Activated T-cell treated with anti-CD3 and anti-CD28 coated beads, Interleukin-2, amount 50 U/mL, for 4 hours (primary cell): Measurements from ENCODE around the gene CTSA. TPM values are rescaled to one million over a fixed set of nuclear protein-coding genes. Genes with fewer than 3 reads are reported as not detected.
A peak's percentile ranks its signal among the peaks of the same experiment; 100 is the strongest.

Experiments
- ATAC-seq, 2 donors: fragments of 200-7000 bp; cut with Tn5 transposase; one replicate each; pipeline ENCODE4 v1.10.0; 2021
- DNase-seq: peaks from one replicate; pipeline ENCODE4 v3.0.0-alpha.2; 2020
- H3K27me3 Mint-ChIP-seq: one replicate; pipeline ENCODE4 v1.8.0; 2021; ENCODE audit warnings: low read depth, mixed read lengths
- H3K36me3 Mint-ChIP-seq: one replicate; pipeline ENCODE4 v1.8.0; 2022; ENCODE audit warnings: mixed read lengths; ENCODE audit not compliant: insufficient read depth
- H3K4me1 Mint-ChIP-seq: one replicate; pipeline ENCODE4 v1.8.0; 2021; ENCODE audit warnings: low read depth, mixed read lengths
- H3K4me3 Mint-ChIP-seq: one replicate; pipeline ENCODE4 v1.8.0; 2021; ENCODE audit warnings: mild to moderate bottlenecking, moderate library complexity, mixed read lengths
- H3K9me3 Mint-ChIP-seq: one replicate; pipeline ENCODE4 v1.8.0; 2021; ENCODE audit warnings: mixed read lengths
- total RNA-seq, 3 donors: library from RNA; stranded (reverse); gene quantifications; one replicate each; pipeline ENCODE4 v1.2.1, GENCODE V29; 2021

The CTSA gene
- 10 to 100 TPM; 56.5 to 63.1 (median 57.3) TPM for total RNA-seq

DNA sequence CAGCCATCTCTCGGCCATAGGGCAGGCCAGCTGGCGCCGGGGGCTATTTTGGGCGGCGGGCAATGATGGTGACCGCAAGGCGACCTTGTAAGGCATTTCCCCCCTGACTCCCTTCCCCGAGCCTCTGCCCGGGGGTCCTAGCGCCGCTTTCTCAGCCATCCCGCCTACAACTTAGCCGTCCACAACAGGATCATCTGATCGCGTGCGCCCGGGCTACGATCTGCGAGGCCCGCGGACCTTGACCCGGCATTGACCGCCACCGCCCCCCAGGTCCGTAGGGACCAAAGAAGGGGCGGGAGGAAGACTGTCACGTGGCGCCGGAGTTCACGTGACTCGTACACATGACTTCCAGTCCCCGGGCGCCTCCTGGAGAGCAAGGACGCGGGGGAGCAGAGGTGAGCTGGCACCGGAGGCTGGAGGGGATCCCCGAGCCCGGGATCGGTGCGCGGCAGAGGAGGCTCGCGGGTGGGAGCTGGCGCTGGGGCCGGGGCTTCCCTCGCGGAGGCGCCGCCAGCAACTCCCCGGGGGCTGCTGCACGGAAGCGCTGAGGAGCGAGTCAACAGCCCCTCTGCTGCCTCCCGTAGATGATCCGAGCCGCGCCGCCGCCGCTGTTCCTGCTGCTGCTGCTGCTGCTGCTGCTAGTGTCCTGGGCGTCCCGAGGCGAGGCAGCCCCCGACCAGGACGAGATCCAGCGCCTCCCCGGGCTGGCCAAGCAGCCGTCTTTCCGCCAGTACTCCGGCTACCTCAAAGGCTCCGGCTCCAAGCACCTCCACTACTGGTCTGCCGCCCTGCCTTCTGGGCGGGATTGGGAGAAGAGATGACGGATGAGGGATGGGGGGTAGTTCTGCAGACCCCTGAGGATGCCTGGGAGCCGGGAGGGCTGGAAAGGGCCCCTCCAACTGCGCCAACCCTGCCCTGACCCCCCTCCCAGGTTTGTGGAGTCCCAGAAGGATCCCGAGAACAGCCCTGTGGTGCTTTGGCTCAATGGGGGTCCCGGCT, at the start of gene CTSA, which contains the start of gene NEURL2:
TSS of gene CTSA (plus strand) at position 351 of the 999 bp plus-strand sequence. CDS start at position 585, 234 bp downstream.
TSS of gene NEURL2 (minus strand) at position 224 of the 999 bp plus-strand sequence. CDS start at position 7, 217 bp downstream.
- peak; percentile 81 for DNase-seq
- peak within 1 kb of the TSS; percentile 89 for H3K4me3 Mint-ChIP-seq
- H3K36me3 Mint-ChIP-seq, result peaks cover 6% of the 10 kb centered on the region
- peaks cover 37% of the 10 kb centered on the region for H3K4me1 Mint-ChIP-seq
- no peaks in the 10 kb centered on the region for H3K27me3 Mint-ChIP-seq
- H3K9me3 Mint-ChIP-seq, result no peaks in the 10 kb centered on the region
- peak; percentile 87 for ATAC-seq

DNA sequence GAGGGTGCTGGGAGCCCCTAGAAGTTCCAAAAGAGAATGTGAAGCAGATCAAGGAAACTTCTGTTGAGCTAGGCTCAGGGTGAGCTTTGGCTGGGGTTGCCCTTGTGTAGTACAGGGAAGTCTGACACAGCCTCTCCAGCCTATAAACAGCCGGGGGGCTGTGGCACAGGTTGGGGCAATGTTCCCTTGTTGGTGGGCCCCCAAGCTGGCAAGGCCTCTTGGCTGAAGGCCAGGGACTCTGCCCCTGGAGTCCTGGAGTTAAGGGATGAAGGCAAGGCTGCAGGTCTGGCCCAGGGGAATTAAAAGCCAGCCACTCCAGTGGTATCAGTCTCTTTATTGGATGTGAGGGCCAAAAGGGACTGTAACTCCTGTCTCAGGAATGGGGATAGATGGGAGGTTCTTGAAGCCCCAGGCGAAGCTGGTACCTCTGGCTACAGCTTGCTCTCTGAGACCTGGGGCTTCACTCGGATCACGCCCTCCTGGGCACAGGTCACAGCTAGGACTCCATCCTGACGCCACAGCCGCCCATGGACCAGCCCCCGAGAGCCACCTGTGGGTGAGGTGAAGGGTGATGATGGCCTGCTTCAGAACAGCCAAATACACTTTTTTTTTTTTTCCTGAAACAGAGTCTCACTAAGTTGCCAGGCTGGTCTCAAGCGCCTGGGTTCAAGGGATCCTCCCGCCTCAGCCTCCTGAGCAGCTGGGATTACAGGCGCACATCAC, 49.6 kb upstream of the CTSA start:
- H3K36me3 Mint-ChIP-seq, result peaks cover 16% of the 10 kb centered on the region

DNA sequence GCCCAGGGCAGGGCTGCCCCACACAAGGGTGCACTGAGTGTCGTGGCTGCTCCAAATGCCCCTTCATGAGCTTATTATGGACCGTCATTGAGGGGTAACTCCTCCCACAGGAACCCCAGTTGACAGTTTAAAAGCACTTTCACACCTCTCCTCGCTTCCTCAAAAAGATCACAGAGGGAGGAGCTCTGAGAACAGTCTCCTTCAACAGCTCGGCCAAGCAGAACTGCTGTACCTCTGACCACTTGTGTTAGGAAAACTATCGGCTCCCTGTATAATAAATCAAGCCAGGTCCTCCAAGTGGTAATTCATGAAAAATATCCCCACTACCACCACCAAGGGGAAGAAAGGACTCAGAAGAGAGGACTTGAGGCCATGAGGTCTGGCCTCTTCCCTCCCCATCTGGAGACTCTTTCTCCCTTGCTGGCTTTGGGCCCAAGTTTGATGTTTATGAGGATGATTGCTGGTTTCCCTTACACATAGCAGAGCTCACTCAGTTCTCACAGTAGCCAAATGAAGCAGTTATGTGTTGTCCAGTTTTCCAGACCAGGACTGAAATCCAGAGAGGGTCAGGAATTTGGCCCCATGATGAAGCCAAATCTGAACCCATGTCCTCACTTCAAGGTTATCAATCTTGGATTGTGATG, 48.8 kb upstream of the CTSA start:
- Mint-ChIP-seq H3K4me3 (no peak overlapping the region), H3K4me1 (peaks cover 3% of the 10 kb centered on the region), H3K36me3 (peaks cover 16% of the 10 kb centered on the region), H3K9me3 (no peaks in the 10 kb centered on the region), H3K27me3 (no peaks in the 10 kb centered on the region)
- no peak for ATAC-seq
- no peak for DNase-seq

More for the DNA sequence above, 49.6 kb upstream of the CTSA start:
- Mint-ChIP-seq H3K4me3 (no peak overlapping the region), H3K4me1 (peaks cover 3% of the 10 kb centered on the region), H3K27me3 (no peaks in the 10 kb centered on the region), H3K9me3 (no peaks in the 10 kb centered on the region)
- DNase-seq (no peak), ATAC-seq (no peak)

DNA sequence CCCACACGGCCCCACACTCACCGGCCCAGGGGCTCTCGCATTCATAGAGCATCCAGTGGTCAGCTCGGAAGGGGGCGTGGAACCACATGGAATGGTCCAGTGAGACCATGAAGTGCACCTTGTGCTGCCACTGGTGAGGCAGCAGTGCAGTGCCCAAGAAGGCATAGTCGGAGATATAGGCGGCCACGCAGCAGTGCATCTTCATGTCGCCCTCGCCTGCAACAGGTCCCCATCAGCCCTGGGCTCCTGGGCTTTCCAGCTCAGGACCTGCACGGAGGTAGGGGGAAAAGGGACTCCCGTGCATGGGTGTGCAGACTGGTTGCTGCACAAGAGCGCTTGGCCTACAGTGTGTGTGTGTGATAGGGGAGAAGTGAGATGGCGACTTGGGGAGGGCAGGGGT, 47.6 kb upstream of the CTSA start:
- H3K27me3 Mint-ChIP-seq, result no peaks in the 10 kb centered on the region
- H3K36me3 Mint-ChIP-seq, result peaks cover 16% of the 10 kb centered on the region
- no peaks in the 10 kb centered on the region for H3K9me3 Mint-ChIP-seq
- H3K4me3 Mint-ChIP-seq, result no peak overlapping the region
- no peak for DNase-seq
- ATAC-seq, result no peak
- H3K4me1 Mint-ChIP-seq, result peaks cover 3% of the 10 kb centered on the region

GRCh38 chr20:45845452-45845851, 45.7 kb upstream of the CTSA start:
- Mint-ChIP-seq H3K4me3 (no peak overlapping the region), H3K36me3 (peaks cover 25% of the 10 kb centered on the region), H3K4me1 (peaks cover 3% of the 10 kb centered on the region), H3K9me3 (no peaks in the 10 kb centered on the region), H3K27me3 (no peaks in the 10 kb centered on the region)
- no peak for ATAC-seq
- no peak for DNase-seq

DNA sequence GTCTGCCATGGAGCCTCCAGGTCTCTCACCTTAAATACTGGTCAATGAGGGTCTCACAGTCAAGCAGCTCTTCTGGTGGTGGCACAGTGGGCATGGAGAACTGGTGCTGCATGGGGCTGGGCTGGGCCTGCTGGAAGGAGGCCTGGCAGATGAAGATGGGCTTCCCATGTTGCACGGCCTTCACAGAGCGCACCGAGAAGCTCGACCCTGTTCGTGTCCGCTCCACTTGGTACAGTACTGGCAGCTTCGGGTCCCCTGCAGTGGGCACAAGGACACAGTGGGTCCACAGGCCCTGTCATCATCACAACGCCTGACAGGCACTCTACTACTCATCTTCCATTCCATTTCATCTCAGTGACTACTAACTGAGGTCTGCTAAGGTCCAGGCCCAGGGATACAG, 42.7 kb upstream of the CTSA start:
- peaks cover 24% of the 10 kb centered on the region for H3K36me3 Mint-ChIP-seq
- H3K4me1 Mint-ChIP-seq, result peaks cover 2% of the 10 kb centered on the region
- no peak overlapping the region for H3K4me3 Mint-ChIP-seq

DNA sequence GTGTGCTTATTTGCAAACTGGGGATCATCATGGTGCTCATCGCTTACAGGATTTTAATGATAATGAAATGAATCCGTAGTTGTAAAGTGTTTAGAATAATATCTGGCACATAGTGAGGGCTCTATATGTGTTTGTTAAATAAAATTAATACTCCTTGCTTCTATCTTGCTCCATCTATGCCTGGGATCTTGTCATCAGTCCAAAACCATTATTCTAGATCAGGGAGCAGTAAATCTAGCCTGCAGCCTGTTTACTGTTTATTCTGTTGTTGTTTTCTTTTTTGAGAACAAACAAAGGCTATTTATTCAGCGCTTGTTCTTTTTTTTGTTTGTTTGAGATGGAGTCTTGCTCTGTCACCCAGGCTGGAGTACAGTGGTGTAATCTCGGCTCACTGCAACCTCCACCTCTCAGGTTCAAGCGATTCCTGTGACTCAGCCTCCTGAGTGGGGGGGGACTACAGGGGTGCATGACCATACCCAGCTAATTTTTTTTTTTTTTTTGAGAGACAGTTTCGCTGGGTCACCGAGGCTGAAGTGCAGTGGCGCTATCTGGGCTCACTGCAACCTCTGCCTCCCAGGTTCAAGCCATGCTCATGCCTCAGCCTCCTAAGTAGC, 42.1 kb upstream of the CTSA start:
- DNase-seq (no peak), ATAC-seq (no peak)
- peaks cover 27% of the 10 kb centered on the region for H3K36me3 Mint-ChIP-seq
- H3K4me3 Mint-ChIP-seq, result no peak overlapping the region
- H3K4me1 Mint-ChIP-seq, result peaks cover 2% of the 10 kb centered on the region
- H3K27me3 Mint-ChIP-seq, result no peaks in the 10 kb centered on the region
- no peaks in the 10 kb centered on the region for H3K9me3 Mint-ChIP-seq

More for the DNA sequence above, 42.7 kb upstream of the CTSA start:
- Mint-ChIP-seq H3K9me3 (no peaks in the 10 kb centered on the region), H3K27me3 (no peaks in the 10 kb centered on the region)
- DNase-seq (no peak), ATAC-seq (no peak)

GRCh38 chr20:45850238-45850637, 40.9 kb upstream of the CTSA start:
- Mint-ChIP-seq H3K4me3 (no peak overlapping the region), H3K27me3 (no peaks in the 10 kb centered on the region), H3K9me3 (no peaks in the 10 kb centered on the region), H3K36me3 (peaks cover 27% of the 10 kb centered on the region), H3K4me1 (peaks cover 11% of the 10 kb centered on the region)
- no peak for ATAC-seq
- DNase-seq, result no peak

DNA sequence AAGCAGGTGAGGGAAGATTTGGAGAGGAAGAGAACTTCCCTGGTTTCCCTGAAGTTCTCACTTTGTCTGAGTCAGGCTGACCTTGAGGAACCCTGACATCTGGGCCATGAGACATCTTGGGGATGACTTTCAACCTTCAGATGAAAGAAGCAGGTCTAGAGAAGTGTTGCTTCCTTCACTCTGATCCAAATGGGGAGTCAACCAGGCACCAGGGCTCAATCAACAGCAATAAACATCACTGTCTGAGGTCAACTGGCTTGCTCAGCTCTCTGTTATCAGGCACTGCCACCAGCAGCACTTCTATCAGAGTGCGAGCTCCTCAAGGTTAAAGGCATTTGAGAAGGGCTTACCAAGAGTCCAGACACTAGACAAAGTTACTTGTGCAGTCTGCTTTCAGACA, 40.2 kb upstream of the CTSA start:
- Mint-ChIP-seq H3K4me1 (peaks cover 17% of the 10 kb centered on the region), H3K9me3 (no peaks in the 10 kb centered on the region), H3K27me3 (no peaks in the 10 kb centered on the region), H3K36me3 (peaks cover 27% of the 10 kb centered on the region), H3K4me3 (no peak overlapping the region)
- ATAC-seq (no peak), DNase-seq (no peak)

DNA sequence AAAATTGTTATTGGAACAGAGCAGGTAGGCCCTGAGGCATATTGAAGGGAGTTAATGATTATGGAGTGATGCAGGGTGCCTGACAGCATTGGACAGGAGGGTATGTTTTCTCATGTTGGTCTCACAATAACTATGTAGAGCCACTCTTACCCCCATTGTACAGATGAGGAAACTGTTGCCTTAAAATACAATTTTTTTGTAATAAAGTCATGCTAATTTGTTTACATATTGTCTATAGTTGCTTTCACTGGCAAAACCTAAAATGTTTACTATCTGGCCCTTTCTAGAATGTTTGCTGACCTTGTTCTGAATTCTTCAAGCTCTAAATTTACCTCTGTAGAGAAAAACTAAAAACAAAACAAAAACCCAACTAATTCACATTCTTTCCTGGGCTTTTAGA, 39.6 kb upstream of the CTSA start:
- DNase-seq (no peak), ATAC-seq (no peak)
- no peak overlapping the region for H3K4me3 Mint-ChIP-seq
- H3K36me3 Mint-ChIP-seq, result peaks cover 21% of the 10 kb centered on the region
- peaks cover 21% of the 10 kb centered on the region for H3K4me1 Mint-ChIP-seq
- H3K27me3 Mint-ChIP-seq, result no peaks in the 10 kb centered on the region
- no peaks in the 10 kb centered on the region for H3K9me3 Mint-ChIP-seq

- Mint-ChIP-seq H3K9me3 (no peaks in the 10 kb centered on the region), H3K27me3 (no peaks in the 10 kb centered on the region), H3K36me3 (peaks cover 20% of the 10 kb centered on the region), H3K4me3 (no peak overlapping the region), H3K4me1 (peaks cover 25% of the 10 kb centered on the region)
- ATAC-seq, result no peak
- no peak for DNase-seq
Observed at GRCh38 chr20:45852326-45852725, 38.8 kb upstream of the CTSA start.

- no peak for ATAC-seq
- peaks cover 20% of the 10 kb centered on the region for H3K36me3 Mint-ChIP-seq
- H3K4me1 Mint-ChIP-seq, result peaks cover 33% of the 10 kb centered on the region
- no peak for DNase-seq
- no peaks in the 10 kb centered on the region for H3K27me3 Mint-ChIP-seq
- H3K9me3 Mint-ChIP-seq, result no peaks in the 10 kb centered on the region
- no peak overlapping the region for H3K4me3 Mint-ChIP-seq
Observed at GRCh38 chr20:45853484-45853883, 37.7 kb upstream of the CTSA start.

DNA sequence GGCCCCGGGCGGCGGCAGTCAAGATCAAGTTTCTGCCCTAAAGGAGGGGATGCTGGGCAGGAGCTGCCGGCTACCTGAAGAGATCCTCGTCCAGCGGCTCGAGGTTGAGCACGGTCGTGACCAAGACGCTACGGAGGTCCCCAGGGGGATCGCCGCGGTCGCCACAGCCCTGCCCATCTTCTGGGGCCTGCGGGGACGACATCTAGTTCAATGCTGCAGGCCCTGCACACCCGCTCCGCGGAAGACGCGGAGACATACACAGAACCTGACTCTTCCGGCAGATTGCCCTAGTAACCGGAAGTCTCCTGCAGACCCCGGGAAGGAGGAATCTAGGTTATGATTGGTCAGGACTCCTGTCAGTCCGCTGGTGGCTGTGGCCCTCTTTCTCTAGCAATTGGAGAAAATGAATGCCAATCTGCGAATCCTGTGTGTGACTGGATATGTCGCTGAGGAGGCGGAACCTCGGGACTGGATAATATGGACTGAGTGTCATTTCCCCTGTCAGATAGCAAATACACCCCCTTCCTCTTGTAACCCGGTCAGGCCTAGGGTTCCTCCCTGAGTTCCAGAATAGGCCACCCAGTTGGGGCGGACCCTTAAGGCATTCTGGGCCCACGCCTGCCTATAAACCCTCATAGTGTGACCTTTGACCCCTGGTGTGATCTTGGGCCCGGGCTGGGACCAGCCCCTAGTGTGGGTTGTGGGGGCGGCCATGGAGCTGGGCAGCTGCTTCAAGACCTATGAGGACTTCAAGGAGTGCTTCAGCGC, 33.8 kb upstream of the CTSA start, which contains the start of the genes ACOT8 and ZSWIM3:
TSS of gene ACOT8 (minus strand) at position 279 of the 768 bp plus-strand sequence. CDS start at position 202, 77 bp downstream.
TSS of gene ZSWIM3 (plus strand) at position 501 of the 768 bp plus-strand sequence. CDS start at position 713, 212 bp downstream.
- DNase-seq, result peak; percentile 87
- peak; percentile 99 for ATAC-seq
- Mint-ChIP-seq H3K36me3 (peaks cover 14% of the 10 kb centered on the region), H3K27me3 (no peaks in the 10 kb centered on the region), H3K9me3 (no peaks in the 10 kb centered on the region), H3K4me3 (peak within 1 kb of the TSS; percentile 95), H3K4me1 (peaks cover 42% of the 10 kb centered on the region)
